Gastrocnemius medialis (tissue), 4 donors: ENCODE results near the gene BMX.

Source experiments
- CTCF ChIP-seq, 5 experiments: fragments of 450-650 bp in 3 of 5; fragments of 200-600 bp in 2 of 5; sonication (generic) in 2 of 5; IDR thresholded peaks in 4 of 5; conservative IDR thresholded peaks in 1 of 5; 1 replicate in 4 of 5; 2 replicates in 1 of 5; pipeline ENCODE4 v1.5.1; 2016 to 2019; ENCODE audit warnings: antibody characterized with exemption in 5 of 5, mild to moderate bottlenecking in 3 of 5, moderate library complexity in 3 of 5
- POLR2A ChIP-seq, 2 donors: fragments of 450-650 bp; IDR thresholded peaks; one replicate each; pipeline ENCODE4 v1.6.1; 2017; ENCODE audit warnings: antibody characterized with exemption in 2 of 2, mild to moderate bottlenecking in 2 of 2, moderate library complexity in 2 of 2

DNA sequence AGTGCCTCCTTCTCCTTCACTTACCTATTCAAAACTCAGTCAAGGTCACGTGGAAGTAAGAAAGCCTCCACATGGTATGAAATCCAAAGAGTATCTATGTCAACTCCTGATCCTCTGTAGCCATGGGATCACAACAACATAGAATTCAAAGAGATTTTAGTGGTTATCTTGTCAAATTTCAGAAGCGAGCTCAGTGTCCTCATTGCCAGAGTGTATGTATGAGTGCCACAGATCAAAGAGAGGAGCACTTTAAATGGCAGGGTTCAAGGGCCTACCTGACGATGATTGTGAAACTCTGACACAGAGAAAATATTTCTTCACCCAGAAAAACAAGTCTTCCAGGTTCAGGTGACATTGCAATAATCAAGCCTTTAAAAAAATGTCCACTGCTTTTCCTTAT lies 101.3 kb downstream of the BMX start:
- TF ChIP-seq CTCF (IDR thresholded peaks at IDR 0.05 in 4 of 5, conservative IDR thresholded peaks at IDR 0.05 in 1 of 5) (no peak), POLR2A (IDR thresholded peaks at IDR 0.05) (no peak)
